A549 (cell line): ENCODE results near the gene BRAF. TPM values are rescaled to one million over a fixed set of nuclear protein-coding genes. Genes with fewer than 3 reads are reported as not detected.
"Not testable (repeated sequence)": the region's sequence is repeated elsewhere in the genome, so short reads cannot be mapped to it uniquely, and the experiment has no call there.

ENCODE experiments used
- ATAC-seq, 2 experiments: fragments of 200-7000 bp in 1 of 2; fragments of >200 bp in 1 of 2; cut with Nextera tagmentation in 1 of 2; cut with Tn5 transposase in 1 of 2; 3 replicates each; pipeline versions ENCODE4 v1.8.0 to v1.9.1; 2018 to 2020; ENCODE audit warnings: mild to moderate bottlenecking in 1 of 2, moderate library complexity in 1 of 2
- CTCF ChIA-PET: fragments of 300-600 bp; sonication (Branson Sonifier 250); formaldehyde crosslinking; extraction: SDS; loops from one replicate; lab custom pipeline; 2021; ENCODE audit warnings: antibody characterized with exemption, inconsistent platforms; lab: Yijun Ruan, JAX
- POLR2A ChIA-PET: fragments of 350-600 bp; formaldehyde crosslinking; extraction: SDS; loops from one replicate; lab custom pipeline; 2021; ENCODE audit warnings: antibody characterized with exemption, inconsistent platforms; lab: Yijun Ruan, JAX
- DNase-seq, 2 experiments: peaks; one replicate each; pipeline versions ENCODE4 v3.0.0 to v3.0.0-alpha.2; 2011 to 2016; ENCODE audit warnings: low read depth in 1 of 2, low spot score in 1 of 2
- FAIRE-seq: peaks from 2 replicates; lab custom pipeline; 2011; peaks lifted over from hg19 to GRCh38; lab: Jason Lieb, UNC
- H3K27ac ChIP-seq, 2 experiments: fragments of >200 bp; sonication (Bioruptor Twin); formaldehyde crosslinking; 3 replicates each; pipeline ENCODE4 v1.5.1; 2016 to 2017
- H3K4me1 ChIP-seq: fragments of >200 bp; sonication (Bioruptor Twin); formaldehyde crosslinking; 3 replicates; pipeline ENCODE4 v1.6.1; 2016
- H3K4me2 ChIP-seq: fragments of >200 bp; sonication (Bioruptor Twin); formaldehyde crosslinking; 3 replicates; pipeline ENCODE4 v1.6.1; 2016
- H3K4me3 ChIP-seq: fragments of >200 bp; sonication (Bioruptor Twin); formaldehyde crosslinking; 3 replicates; pipeline ENCODE4 v1.5.1; 2016
- H3K9me3 ChIP-seq: fragments of >200 bp; sonication (Bioruptor Twin); formaldehyde crosslinking; 3 replicates; pipeline ENCODE4 v1.6.1; 2016
- BHLHE40 ChIP-seq: IDR thresholded peaks from 2 replicates; pipeline ENCODE4 v1.6.1; 2012; ENCODE audit warnings: low read depth, low read length, inconsistent platforms
- CBX8 ChIP-seq: fragments of 200-600 bp; sonication (generic); IDR thresholded peaks from 2 replicates; pipeline ENCODE4 v1.6.1; 2016
- CHD4 ChIP-seq: fragments of 200-600 bp; sonication (generic); IDR thresholded peaks from 2 replicates; pipeline ENCODE4 v1.6.1; 2016; ENCODE audit warnings: antibody characterized with exemption, mild to moderate bottlenecking, borderline replicate concordance
- FOSB ChIP-seq: fragments of 250-450 bp; sonication (Bioruptor Pico); IDR thresholded peaks from 2 replicates; pipeline ENCODE4 v1.5.0; 2020; ENCODE audit warnings: mild to moderate bottlenecking, moderate library complexity
- FOSL2 ChIP-seq, 2 experiments: fragments of 450-650 bp in 1 of 2; fragments of >200 bp in 1 of 2; sonication (Bioruptor Twin) in 1 of 2; formaldehyde crosslinking; IDR thresholded peaks; 2 replicates each; pipeline versions ENCODE4 v1.5.0 to v1.6.1; 2016 to 2020; ENCODE audit warnings: mild to moderate bottlenecking in 1 of 2, moderate library complexity in 1 of 2
- FOXS1 ChIP-seq: fragments of 250-450 bp; sonication (Bioruptor Pico); IDR thresholded peaks from 2 replicates; pipeline ENCODE4 v1.5.0; 2020; ENCODE audit warnings: mild to moderate bottlenecking, moderate library complexity
- HOXA7 ChIP-seq: fragments of 250-450 bp; sonication (Bioruptor Pico); IDR thresholded peaks from 2 replicates; pipeline ENCODE4 v1.5.0; 2020; ENCODE audit warnings: mild to moderate bottlenecking, moderate library complexity
- JUN ChIP-seq, 2 experiments: fragments of >200 bp; sonication (Bioruptor Twin); formaldehyde crosslinking; IDR thresholded peaks; 2 replicates in 1 of 2; 3 replicates in 1 of 2; pipeline ENCODE4 v1.6.1; 2016 to 2017
- JUNB ChIP-seq: fragments of >200 bp; sonication (Bioruptor Twin); formaldehyde crosslinking; IDR thresholded peaks from 2 replicates; pipeline ENCODE4 v1.6.1; 2016
- KDM1A ChIP-seq: fragments of 200-600 bp; sonication (generic); IDR thresholded peaks from 2 replicates; pipeline ENCODE4 v1.6.1; 2016; ENCODE audit warnings: low read depth, mild to moderate bottlenecking
- KDM5A ChIP-seq: fragments of 200-600 bp; sonication (generic); IDR thresholded peaks from 2 replicates; pipeline ENCODE4 v1.6.1; 2016; ENCODE audit warnings: antibody characterized with exemption, mild to moderate bottlenecking
- MAFK ChIP-seq: fragments of 450-650 bp; IDR thresholded peaks from 2 replicates; pipeline ENCODE4 v1.6.1; 2014; ENCODE audit not compliant: partially characterized antibody
- NFE2L2 ChIP-seq: fragments of 150-350 bp; conservative IDR thresholded peaks from 2 replicates; pipeline ENCODE4 v1.6.1; 2014; ENCODE audit warnings: low read length
- NPAS2 ChIP-seq: fragments of 250-450 bp; sonication (Bioruptor Pico); IDR thresholded peaks from 2 replicates; pipeline ENCODE4 v1.8.0; 2022; ENCODE audit warnings: mild to moderate bottlenecking, moderate library complexity, borderline replicate concordance
- POLR2AphosphoS2 ChIP-seq: conservative IDR thresholded peaks from 2 replicates; pipeline ENCODE4 v1.6.1; 2012; ENCODE audit warnings: low read length, improper control_type of control experiment, inconsistent platforms
- RAD21 ChIP-seq, 2 experiments: fragments of >200 bp in 1 of 2; sonication (Bioruptor Twin) in 1 of 2; formaldehyde crosslinking in 1 of 2; IDR thresholded peaks in 1 of 2; conservative IDR thresholded peaks in 1 of 2; 2 replicates in 1 of 2; 3 replicates in 1 of 2; pipeline ENCODE4 v1.6.1; 2012 to 2018; ENCODE audit warnings: inconsistent platforms in 1 of 2
- RARB ChIP-seq: fragments of 250-450 bp; sonication (Bioruptor Pico); IDR thresholded peaks from 2 replicates; pipeline ENCODE4 v1.8.0; 2021; ENCODE audit warnings: mild to moderate bottlenecking, moderate library complexity
- TFCP2L1 ChIP-seq: fragments of 250-450 bp; sonication (Bioruptor Pico); IDR thresholded peaks from 2 replicates; pipeline ENCODE4 v1.5.0; 2021; ENCODE audit warnings: mild to moderate bottlenecking
- ZC3H11A ChIP-seq: fragments of 450-650 bp; IDR thresholded peaks from 2 replicates; pipeline ENCODE4 v1.6.1; 2014; ENCODE audit warnings: antibody characterized with exemption, mild to moderate bottlenecking
- WGBS: methylation state at CpG from one replicate; pipeline ENCODE4 v1.1.6; 2017; ENCODE audit errors: missing lambda C conversion rate; 5-methylcytosine and 5-hydroxymethylcytosine counted together
- polyA plus RNA-seq, 4 experiments: library from polyadenylated mRNA; depleted of rRNA in 3 of 4; stranded (reverse); fragments of >200 nt; fragmentation: RNase III in 1 of 4; extraction: RNeasy Plus Mini Kit Qiagen cat#74134 plus additional on column Dnase treatment in 1 of 4; gene quantifications; 2 replicates in 3 of 4; 3 replicates in 1 of 4; pipeline ENCODE4 v1.2.3, GENCODE V29; 2011 to 2017
- TF ChIP-seq, protein P1 (sequence below): fragments of 250-450 bp; sonication (Bioruptor Pico); IDR thresholded peaks from 2 replicates; pipeline ENCODE4 v1.5.0; 2021; ENCODE audit warnings: mild to moderate bottlenecking, moderate library complexity, borderline replicate concordance
- TF ChIP-seq, protein P2 (sequence below): fragments of 450-650 bp; IDR thresholded peaks from 2 replicates; pipeline ENCODE4 v1.6.1; 2014; ENCODE audit warnings: antibody characterized with exemption
- TF ChIP-seq, protein P3 (sequence below): fragments of >200 bp; sonication (Bioruptor Twin); formaldehyde crosslinking; IDR thresholded peaks from 3 replicates; pipeline ENCODE4 v1.5.1; 2016

The BRAF gene
- polyA plus RNA-seq, 2 of the 4 experiments (the other 2 are of a cell fraction): 6.1 to 19.7 TPM

DNA sequence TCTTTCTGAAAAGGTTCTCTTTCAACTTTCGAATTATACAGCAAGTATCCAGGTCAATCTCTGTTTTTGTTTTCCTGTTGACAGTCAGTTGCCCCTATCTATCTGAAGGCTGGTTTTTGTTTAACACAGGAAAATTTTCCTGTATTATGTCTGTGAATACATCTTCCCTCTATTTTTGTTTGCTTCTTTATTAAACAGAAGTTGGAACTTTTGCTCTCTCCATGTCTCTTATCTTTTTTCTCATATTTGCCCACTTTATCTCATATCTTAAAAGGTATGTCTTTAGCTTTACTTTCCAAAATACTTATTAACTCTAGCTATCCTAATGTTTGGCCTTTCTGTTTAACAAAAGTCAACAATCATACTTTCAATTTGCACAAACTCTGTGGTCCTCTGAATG lies 95.0 kb downstream of the BRAF start:
- Histone ChIP-seq H3K4me1 (no peaks in the 10 kb centered on the region), H3K27ac (no peak overlapping the region), H3K4me2 (no peak overlapping the region), H3K4me3 (no peak overlapping the region), H3K9me3 (no peaks in the 10 kb centered on the region)
- DNase-seq: no peak
- POLR2A ChIA-PET: no interaction called here
- TF ChIP-seq KDM5A: no peak
- no peak for TF ChIP-seq TFCP2L1 (CRISPR knock-in tag)
- TF ChIP-seq KDM1A: no peak
- TF ChIP-seq FOSB (CRISPR knock-in tag): no peak
- TF ChIP-seq, protein P1, sequence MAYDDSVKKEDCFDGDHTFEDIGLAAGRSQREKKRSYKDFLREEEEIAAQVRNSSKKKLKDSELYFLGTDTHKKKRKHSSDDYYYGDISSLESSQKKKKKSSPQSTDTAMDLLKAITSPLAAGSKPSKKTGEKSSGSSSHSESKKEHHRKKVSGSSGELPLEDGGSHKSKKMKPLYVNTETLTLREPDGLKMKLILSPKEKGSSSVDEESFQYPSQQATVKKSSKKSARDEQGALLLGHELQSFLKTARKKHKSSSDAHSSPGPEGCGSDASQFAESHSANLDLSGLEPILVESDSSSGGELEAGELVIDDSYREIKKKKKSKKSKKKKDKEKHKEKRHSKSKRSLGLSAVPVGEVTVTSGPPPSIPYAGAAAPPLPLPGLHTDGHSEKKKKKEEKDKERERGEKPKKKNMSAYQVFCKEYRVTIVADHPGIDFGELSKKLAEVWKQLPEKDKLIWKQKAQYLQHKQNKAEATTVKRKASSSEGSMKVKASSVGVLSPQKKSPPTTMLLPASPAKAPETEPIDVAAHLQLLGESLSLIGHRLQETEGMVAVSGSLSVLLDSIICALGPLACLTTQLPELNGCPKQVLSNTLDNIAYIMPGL: no peak
- no peak for TF ChIP-seq CBX8
- TF ChIP-seq FOXS1 (CRISPR knock-in tag): no peak
- TF ChIP-seq JUN (IDR thresholded peaks at IDR 0.05): no peak
- TF ChIP-seq, protein P2, sequence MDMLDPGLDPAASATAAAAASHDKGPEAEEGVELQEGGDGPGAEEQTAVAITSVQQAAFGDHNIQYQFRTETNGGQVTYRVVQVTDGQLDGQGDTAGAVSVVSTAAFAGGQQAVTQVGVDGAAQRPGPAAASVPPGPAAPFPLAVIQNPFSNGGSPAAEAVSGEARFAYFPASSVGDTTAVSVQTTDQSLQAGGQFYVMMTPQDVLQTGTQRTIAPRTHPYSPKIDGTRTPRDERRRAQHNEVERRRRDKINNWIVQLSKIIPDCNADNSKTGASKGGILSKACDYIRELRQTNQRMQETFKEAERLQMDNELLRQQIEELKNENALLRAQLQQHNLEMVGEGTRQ: no peak
- TF ChIP-seq NPAS2 (CRISPR knock-in tag): no peak
- TF ChIP-seq, protein P3, sequence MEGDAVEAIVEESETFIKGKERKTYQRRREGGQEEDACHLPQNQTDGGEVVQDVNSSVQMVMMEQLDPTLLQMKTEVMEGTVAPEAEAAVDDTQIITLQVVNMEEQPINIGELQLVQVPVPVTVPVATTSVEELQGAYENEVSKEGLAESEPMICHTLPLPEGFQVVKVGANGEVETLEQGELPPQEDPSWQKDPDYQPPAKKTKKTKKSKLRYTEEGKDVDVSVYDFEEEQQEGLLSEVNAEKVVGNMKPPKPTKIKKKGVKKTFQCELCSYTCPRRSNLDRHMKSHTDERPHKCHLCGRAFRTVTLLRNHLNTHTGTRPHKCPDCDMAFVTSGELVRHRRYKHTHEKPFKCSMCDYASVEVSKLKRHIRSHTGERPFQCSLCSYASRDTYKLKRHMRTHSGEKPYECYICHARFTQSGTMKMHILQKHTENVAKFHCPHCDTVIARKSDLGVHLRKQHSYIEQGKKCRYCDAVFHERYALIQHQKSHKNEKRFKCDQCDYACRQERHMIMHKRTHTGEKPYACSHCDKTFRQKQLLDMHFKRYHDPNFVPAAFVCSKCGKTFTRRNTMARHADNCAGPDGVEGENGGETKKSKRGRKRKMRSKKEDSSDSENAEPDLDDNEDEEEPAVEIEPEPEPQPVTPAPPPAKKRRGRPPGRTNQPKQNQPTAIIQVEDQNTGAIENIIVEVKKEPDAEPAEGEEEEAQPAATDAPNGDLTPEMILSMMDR: no peak
- no peak for TF ChIP-seq JUNB
- TF ChIP-seq ZC3H11A: no peak
- TF ChIP-seq CHD4: no peak
- TF ChIP-seq RARB (CRISPR knock-in tag): no peak
- no peak for TF ChIP-seq POLR2AphosphoS2
- WGBS: 97% methylated on average over 1 of the region's 1 CpG
- no peak for ATAC-seq
- no peak for FAIRE-seq
- CTCF ChIA-PET: interaction anchor here (2.6 kb wide), 1 partner anchor 19 kb away, joined by 15 read pairs; no protein-coding TSS in a partner anchor

DNA sequence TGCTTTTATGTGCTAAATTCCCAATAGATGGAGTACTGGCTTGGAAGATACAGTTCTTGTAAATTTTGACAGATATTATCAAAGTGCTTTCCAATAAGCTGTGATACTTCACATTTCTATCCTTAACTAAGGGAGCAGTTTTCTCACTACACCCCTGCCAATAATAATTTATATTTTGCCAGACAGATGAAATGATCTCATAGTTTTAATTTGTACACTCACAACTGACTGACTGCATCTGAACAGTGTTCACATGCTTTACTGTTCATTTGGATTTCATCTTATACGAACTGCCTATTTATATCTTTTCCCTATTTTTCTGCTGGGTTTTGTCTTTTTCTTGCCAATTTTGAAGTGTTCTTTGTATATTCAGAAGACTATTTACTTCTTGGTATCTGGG lies 96.0 kb downstream of the BRAF start:
- Histone ChIP-seq H3K9me3 (no peaks in the 10 kb centered on the region), H3K27ac (no peak overlapping the region), H3K4me2 (no peak overlapping the region), H3K4me3 (no peak overlapping the region), H3K4me1 (no peaks in the 10 kb centered on the region)
- no peak for TF ChIP-seq RAD21 (conservative IDR thresholded peaks at IDR 0.05 in 1 of 2, IDR thresholded peaks at IDR 0.05 in 1 of 2)
- TF ChIP-seq POLR2AphosphoS2: no peak
- TF ChIP-seq KDM1A: no peak
- no peak for TF ChIP-seq TFCP2L1 (CRISPR knock-in tag)
- no peak for TF ChIP-seq HOXA7 (CRISPR knock-in tag)
- TF ChIP-seq BHLHE40: no peak
- no peak for TF ChIP-seq MAFK
- no peak for TF ChIP-seq NPAS2 (CRISPR knock-in tag)
- no peak for TF ChIP-seq FOSL2 (IDR thresholded peaks at IDR 0.05)
- no peak for TF ChIP-seq FOSL2 (CRISPR knock-in tag; IDR thresholded peaks at IDR 0.05)
- TF ChIP-seq NFE2L2: no peak
- ATAC-seq: no peak
- FAIRE-seq: no peak
- POLR2A ChIA-PET: no interaction called here
- WGBS: 93% methylated on average over 1 of the region's 1 CpG
- CTCF ChIA-PET: no interaction called here
- no peak for DNase-seq

DNA sequence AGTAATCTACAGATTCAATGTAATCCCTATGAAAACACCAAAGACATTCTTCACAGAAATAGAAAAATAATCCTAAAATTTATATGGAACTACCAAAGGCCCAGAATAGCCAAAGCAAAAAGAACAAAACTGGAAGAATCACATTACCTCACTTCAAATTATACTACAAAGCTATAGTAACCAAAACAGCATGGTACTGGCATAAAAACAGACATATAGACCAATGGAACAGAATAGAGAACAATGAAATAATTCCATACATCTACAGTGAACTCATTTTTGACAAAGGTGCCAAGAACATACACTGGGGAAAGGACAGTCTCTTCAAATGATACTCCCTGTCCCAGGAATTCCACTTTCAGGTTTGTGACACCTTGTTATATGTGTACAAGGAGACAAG lies 107.3 kb downstream of the BRAF start:
- H3K4me2 ChIP-seq, H3K4me3 ChIP-seq, H3K27ac ChIP-seq, DNase-seq, POLR2A ChIA-PET, H3K4me1 ChIP-seq, FAIRE-seq, CTCF ChIA-PET, H3K9me3 ChIP-seq, ATAC-seq: not testable (repeated sequence)
